Endothelial cell (in vitro differentiated cells): ENCODE data around the gene C11orf21. TPM values are rescaled to one million over a fixed set of nuclear protein-coding genes. Genes with fewer than 3 reads are reported as not detected.

Experiments used
- DNase-seq: peaks from one replicate; pipeline ENCODE4 v3.0.0; 2021; ENCODE audit warnings: low spot score
- H3K27ac Mint-ChIP-seq: one replicate; pipeline ENCODE4 v1.8.0; 2021; ENCODE audit warnings: mixed read lengths, inconsistent platforms; ENCODE audit not compliant: unreplicated experiment
- H3K27me3 Mint-ChIP-seq: one replicate; pipeline ENCODE4 v1.8.0; 2021; ENCODE audit warnings: mild to moderate bottlenecking, moderate library complexity, mixed read lengths, inconsistent platforms; ENCODE audit not compliant: unreplicated experiment
- H3K36me3 Mint-ChIP-seq: one replicate; pipeline ENCODE4 v1.8.0; 2021; ENCODE audit warnings: mild to moderate bottlenecking, low read depth, mixed read lengths, inconsistent platforms; ENCODE audit not compliant: unreplicated experiment
- H3K4me1 Mint-ChIP-seq: one replicate; pipeline ENCODE4 v1.8.0; 2021; ENCODE audit warnings: mild to moderate bottlenecking, mixed read lengths, inconsistent platforms; ENCODE audit not compliant: unreplicated experiment
- H3K4me3 Mint-ChIP-seq: one replicate; pipeline ENCODE4 v1.8.0; 2021; ENCODE audit warnings: mild to moderate bottlenecking, mixed read lengths, inconsistent platforms; ENCODE audit not compliant: unreplicated experiment
- H3K9me3 Mint-ChIP-seq: one replicate; pipeline ENCODE4 v1.8.0; 2021; ENCODE audit warnings: mixed read lengths, inconsistent platforms; ENCODE audit not compliant: unreplicated experiment
- total RNA-seq: library from RNA; stranded (reverse); fragmentation: NEBNext Ultra II Directional; extraction: Animal tissue kit (Norgen Biotek cat#: 25700); gene quantifications from one replicate; pipeline ENCODE4 v1.2.1, GENCODE V29; 2021; ENCODE audit not compliant: unreplicated experiment
- TF ChIP-seq, protein P1 (sequence below): fragments of 200-600 bp; sonication (generic); IDR thresholded peaks from one replicate; pipeline ENCODE4 v1.5.0; 2021; ENCODE audit warnings: antibody characterized with exemption; ENCODE audit not compliant: unreplicated experiment

The C11orf21 gene
- total RNA-seq, 1 donor from 2014 or later = 0.13 TPM

- no peaks in the 10 kb centered on the region for H3K36me3 Mint-ChIP-seq
Observed at GRCh38 chr11:2314525-2315394, 13.0 kb upstream of the C11orf21 start.

DNA sequence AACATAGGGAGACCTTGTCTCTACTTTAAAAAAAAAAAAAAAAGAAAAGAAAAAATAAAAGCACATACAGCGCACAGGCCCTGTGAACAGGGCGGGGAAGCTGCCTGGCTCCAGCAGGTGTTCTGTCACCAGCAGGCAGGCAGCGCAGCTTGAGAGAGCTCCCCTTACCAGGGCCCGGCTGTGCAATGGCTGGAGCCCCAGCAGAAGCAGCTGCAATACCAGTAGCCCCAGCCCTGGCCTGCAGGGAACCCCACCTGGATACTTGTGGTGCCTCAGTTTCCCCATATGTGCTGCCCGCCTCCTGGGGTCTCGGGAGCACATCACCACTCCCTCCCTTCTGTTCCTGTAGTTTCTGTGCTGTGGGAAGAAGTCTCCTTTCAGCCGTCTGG lies 12.4 kb upstream of the C11orf21 start:
- no peaks in the 10 kb centered on the region for H3K36me3 Mint-ChIP-seq
- TF ChIP-seq, protein P1, sequence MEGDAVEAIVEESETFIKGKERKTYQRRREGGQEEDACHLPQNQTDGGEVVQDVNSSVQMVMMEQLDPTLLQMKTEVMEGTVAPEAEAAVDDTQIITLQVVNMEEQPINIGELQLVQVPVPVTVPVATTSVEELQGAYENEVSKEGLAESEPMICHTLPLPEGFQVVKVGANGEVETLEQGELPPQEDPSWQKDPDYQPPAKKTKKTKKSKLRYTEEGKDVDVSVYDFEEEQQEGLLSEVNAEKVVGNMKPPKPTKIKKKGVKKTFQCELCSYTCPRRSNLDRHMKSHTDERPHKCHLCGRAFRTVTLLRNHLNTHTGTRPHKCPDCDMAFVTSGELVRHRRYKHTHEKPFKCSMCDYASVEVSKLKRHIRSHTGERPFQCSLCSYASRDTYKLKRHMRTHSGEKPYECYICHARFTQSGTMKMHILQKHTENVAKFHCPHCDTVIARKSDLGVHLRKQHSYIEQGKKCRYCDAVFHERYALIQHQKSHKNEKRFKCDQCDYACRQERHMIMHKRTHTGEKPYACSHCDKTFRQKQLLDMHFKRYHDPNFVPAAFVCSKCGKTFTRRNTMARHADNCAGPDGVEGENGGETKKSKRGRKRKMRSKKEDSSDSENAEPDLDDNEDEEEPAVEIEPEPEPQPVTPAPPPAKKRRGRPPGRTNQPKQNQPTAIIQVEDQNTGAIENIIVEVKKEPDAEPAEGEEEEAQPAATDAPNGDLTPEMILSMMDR = no peak
- no peaks in the 10 kb centered on the region for H3K4me1 Mint-ChIP-seq
- H3K27ac Mint-ChIP-seq = no peak overlapping the region
- no peak overlapping the region for H3K4me3 Mint-ChIP-seq
- no peaks in the 10 kb centered on the region for H3K27me3 Mint-ChIP-seq
- DNase-seq = no peak
- no peaks in the 10 kb centered on the region for H3K9me3 Mint-ChIP-seq

More at GRCh38 chr11:2314525-2315394, 13.0 kb upstream of the C11orf21 start:
- Mint-ChIP-seq H3K4me3 (no peak overlapping the region), H3K9me3 (no peaks in the 10 kb centered on the region), H3K4me1 (no peaks in the 10 kb centered on the region), H3K27ac (no peak overlapping the region), H3K27me3 (no peaks in the 10 kb centered on the region)
- DNase-seq = no peak
- TF ChIP-seq, protein P1 = no peak

GRCh38 chr11:2313051-2313951 lies 11.6 kb upstream of the C11orf21 start:
- Mint-ChIP-seq H3K36me3 (no peaks in the 10 kb centered on the region), H3K27me3 (no peaks in the 10 kb centered on the region), H3K9me3 (no peaks in the 10 kb centered on the region), H3K4me1 (no peaks in the 10 kb centered on the region), H3K27ac (no peak overlapping the region), H3K4me3 (no peak overlapping the region)
- no peak for DNase-seq
- TF ChIP-seq, protein P1 = no peak

DNA sequence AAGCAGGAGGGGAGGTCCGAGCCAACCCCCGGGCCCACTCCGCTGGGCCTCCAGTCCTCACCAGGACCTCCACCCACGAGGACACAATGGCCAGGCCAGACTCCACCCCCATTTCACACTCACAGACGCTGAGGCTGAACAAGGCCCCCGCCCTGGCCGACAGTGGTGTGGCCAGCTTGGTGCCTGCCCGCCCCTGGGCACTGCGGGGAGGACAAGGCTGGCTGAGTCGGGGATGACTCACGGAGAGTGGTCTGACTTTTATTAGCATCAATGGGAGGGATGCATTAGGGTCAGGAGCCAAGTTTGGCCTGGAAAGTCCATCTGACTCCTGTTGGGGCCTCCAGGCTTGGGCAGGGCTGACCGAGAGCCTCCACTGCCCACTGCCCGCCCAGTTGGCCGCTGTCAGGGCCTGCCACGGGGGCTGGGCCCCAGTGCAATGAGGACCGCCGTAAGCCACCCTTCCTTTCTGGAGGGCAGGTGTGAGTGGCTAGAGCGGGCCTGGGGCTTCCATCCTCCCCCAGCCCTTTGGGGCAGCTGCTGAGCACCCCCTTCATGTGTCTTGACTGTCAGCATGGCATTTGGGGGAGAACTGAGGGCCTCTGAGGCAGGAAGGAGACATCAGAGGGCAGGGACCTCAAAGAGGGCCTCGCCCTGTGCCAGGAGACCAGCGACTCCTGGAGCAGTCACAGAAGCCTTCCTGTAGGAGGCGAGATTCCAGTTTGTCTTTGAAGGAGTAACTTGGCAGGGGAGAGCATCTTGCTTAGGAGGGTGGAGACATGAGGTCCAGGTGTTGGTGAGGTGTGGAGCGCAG lies 10.7 kb upstream of the C11orf21 start:
- TF ChIP-seq, protein P1 = no peak
- H3K27me3 Mint-ChIP-seq = no peaks in the 10 kb centered on the region
- DNase-seq = no peak
- H3K9me3 Mint-ChIP-seq = no peaks in the 10 kb centered on the region
- H3K4me3 Mint-ChIP-seq = no peak overlapping the region
- no peaks in the 10 kb centered on the region for H3K4me1 Mint-ChIP-seq
- no peak overlapping the region for H3K27ac Mint-ChIP-seq
- H3K36me3 Mint-ChIP-seq = no peaks in the 10 kb centered on the region
